Skeletal muscle cell (primary cell): ENCODE measurements around the gene FXR2.
"Not testable (repeated sequence)": the region's sequence is repeated elsewhere in the genome, so short reads cannot be mapped to it uniquely, and the experiment has no call there.

Source experiments
- DNase-seq: peaks from one replicate; pipeline ENCODE4 v3.0.0-alpha.2; 2010; ENCODE audit warnings: low read depth
- H3K4me3 ChIP-seq: 2 replicates; pipeline ENCODE4 v1.5.1; 2011; ENCODE audit warnings: low read depth, mild to moderate bottlenecking, control low read depth, low read length, moderate library complexity

The FXR2 gene

DNA sequence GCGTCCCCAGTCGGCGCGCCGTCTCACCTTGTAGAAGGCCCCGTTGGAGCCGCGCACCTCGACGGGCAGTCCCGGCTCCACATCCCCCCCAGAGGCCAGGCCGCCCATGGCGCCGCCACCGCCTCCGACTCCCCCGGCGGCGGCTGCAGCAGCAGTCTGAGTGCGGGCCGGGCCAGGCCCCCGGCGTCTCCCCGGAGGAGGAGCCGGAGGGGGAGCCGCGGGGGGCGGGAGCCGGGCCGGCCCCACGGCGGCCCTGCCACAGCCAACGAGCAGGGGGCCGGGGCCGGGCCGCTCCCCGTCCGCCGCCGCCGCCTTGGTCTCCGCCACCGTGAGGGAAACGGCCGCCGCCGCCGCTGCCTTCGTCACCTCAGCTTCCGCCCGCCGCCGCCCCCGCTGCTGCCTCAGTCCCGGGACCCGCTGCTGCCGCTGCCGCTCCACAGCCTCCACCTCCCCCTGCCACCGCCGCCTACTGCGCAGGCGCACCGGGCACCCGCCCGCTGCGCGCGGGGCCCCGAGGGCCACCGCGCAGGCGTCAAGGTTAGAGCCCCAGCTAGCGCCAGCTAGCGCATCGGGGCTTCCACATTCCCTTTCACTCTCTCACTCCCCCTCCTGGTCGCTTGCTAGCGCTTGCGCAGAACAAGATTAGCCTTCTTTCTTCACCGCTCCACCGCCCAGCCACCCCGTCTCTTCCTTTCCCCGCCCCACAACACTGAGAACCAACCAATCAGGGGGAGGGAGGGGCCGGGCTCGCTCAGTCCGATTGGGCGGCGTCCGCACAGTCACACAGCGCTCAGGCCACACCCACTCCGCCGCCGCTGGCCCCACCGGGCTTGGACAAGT, at the start of gene FXR2:
TSS of gene FXR2 (minus strand) at position 473 of the 840 bp plus-strand sequence. CDS start at position 108, 365 bp downstream.
- DNase-seq, result peak; percentile 99
- H3K4me3 ChIP-seq, result peak within 1 kb of the TSS; percentile 90

DNA sequence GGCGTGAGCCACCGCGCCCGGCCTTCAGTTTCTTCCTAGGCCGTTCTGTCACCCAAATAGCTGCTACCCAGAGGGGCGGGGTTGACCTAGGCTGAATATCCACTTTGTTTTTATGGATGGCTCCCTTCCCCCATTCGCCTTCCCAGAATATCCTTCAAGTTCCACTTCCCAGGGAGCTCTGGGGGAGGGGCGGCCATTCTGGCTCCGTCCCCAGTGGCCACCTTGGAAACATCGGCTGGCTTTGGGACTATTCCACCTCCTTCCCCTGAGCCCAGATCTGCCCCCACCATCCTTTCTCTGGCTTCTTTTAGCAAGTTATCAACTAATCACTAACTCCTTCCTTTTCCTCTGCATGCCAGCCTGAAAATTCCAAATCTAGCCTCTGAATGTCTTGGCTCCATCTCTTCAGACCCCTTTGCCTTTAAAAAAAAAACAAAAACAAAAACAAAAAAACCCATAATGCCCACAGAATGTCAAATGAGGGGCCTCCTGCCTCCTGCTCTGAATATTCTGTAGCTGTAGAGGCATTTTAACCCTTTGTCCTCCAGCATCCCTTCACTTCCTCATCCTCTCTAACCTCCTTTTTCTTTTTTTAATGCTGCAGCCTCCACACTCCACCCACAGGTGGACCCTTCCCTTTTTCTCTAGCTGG, 42.4 kb upstream of the FXR2 start:
- no peak overlapping the region for H3K4me3 ChIP-seq
- DNase-seq, result no peak

DNA sequence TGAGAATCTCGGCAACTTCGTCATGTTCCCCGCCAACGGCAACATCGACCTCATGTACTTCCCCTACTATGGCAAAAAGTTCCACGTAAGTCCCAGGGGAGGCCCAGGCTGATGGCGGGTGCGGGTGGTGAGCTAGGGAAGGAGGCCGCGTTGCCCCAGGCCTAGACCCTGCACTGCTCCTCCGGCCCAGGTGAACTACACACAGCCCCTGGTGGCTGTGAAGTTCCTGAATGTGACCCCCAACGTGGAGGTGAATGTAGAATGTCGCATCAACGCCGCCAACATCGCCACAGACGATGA, 40.8 kb upstream of the FXR2 start:
- no peak overlapping the region for H3K4me3 ChIP-seq
- DNase-seq, result no peak

DNA sequence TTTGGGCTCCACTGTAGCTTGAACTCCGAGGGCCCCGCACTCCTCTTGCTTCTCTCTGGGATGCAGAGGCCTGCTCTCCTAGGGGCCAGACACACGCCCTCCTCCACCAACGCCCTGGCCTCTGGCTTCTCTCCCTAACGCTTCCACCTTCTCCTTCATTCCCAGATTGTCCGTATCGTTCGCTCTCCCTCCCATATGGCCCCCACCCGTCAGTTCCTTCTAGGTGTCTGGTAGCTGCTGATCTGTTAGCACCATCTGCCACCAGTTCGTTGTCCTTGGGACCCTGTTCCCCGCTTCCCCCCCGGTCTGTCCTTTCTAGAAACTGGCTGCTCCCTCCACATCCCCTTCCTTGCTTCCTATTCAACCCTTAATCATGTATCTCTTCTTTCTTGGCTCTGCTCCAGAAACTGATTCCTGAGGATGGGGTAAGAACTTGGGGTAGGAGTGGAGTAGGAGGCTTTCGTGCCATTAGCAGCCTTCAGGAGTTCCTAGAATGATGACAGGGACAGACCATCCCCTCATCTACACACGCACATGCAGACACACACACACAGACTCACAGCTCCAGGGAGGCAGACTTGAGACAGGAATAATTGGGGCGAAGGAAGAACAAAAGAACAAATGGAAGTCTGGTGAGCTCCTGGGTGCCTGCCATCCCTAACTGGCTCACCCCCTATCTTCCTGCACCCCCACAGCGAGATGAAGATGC, 40.3 kb upstream of the FXR2 start:
- no peak overlapping the region for H3K4me3 ChIP-seq
- DNase-seq, result no peak

DNA sequence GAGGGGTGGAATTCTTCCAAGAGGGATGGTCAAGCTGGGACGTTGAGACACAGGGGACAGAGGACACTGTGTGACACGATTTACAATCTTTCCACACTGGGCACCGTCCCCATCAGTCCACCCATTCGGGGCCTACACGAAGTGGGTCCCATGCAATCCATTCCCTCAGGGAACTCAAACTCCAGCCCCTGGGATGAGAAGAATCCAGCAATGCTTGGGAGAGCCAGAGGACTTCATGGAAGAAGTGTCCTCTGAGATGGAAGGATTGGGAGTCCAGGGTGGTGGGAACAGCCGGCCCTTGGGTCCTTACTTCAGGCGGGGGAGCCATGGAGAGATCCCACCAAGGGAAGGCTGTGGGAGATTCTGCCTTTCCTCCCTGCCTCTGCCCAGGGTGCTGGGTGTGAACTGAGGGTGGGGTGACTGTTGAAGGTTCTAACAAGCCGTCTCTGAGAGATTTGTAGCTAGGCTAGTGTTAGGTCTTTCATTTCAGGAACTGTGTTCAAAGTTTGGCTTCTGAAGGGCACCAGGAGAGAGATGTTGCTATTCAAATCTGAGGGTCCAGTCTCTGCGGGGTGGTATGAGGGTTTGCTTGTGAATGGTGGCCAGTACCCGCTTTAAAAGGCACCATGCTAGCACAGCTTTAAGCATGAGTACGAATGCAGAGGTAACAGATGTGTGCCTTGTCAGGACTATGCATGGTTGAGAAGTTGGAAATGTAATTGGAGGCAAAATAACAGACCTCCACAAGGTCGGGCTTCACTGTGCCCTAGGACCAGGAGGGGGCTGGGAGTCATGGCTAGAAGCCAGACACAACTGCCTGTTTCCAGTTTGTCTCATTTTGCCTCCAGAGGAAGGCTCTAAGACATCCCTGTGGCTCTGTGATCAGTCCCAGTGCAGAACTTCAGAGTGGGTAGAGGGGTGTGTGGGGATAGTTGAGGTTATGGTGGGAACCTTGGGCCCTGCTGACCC, 38.0 kb upstream of the FXR2 start:
- H3K4me3 ChIP-seq, result no peak overlapping the region
- DNase-seq, result no peak

GRCh38 chr17:7651665-7652387, 37.1 kb upstream of the FXR2 start:
- H3K4me3 ChIP-seq, result peak overlapping the region; percentile 38
- no peak for DNase-seq

DNA sequence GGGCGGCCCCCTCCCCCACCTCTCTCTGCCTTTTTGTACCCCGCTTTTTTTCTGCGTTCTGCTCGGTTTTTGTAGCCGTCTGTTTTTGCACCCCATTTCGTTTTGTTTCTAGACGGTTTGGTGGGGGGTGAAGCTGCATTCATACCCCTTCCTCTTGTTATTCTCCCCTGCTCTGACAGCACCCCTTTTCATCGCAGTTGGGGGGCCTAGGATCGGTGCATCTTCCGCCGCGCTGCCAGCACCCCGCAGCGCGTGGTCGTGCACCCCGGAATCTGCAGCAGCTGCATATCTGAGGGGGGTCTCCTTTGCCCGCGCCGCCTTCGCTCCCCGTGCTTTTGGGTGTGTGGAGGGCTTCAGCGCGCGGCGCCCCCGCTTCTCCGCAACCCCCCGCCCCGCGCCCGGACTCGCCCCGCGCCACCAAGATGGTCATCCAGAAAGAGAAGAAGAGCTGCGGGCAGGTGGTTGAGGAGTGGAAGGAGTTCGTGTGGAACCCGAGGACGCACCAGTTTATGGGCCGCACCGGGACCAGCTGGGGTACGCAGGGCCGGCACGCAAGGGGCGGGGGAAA, 36.5 kb upstream of the FXR2 start:
- peak overlapping the region; percentile 38 for H3K4me3 ChIP-seq
- DNase-seq, result no peak

GRCh38 chr17:7650509-7651096, 35.9 kb upstream of the FXR2 start, which contains the start of gene ATP1B2:
Gene ATP1B2, plus strand, starts transcription at chr17:7650926. Its CDS starts 593 bp downstream, at chr17:7651519.
- DNase-seq, result no peak
- peak within 1 kb of the TSS; percentile 38 for H3K4me3 ChIP-seq

- H3K4me3 ChIP-seq, result no peak overlapping the region
- no peak for DNase-seq
Observed at GRCh38 chr17:7647018-7647417, 32.3 kb upstream of the FXR2 start.

DNA sequence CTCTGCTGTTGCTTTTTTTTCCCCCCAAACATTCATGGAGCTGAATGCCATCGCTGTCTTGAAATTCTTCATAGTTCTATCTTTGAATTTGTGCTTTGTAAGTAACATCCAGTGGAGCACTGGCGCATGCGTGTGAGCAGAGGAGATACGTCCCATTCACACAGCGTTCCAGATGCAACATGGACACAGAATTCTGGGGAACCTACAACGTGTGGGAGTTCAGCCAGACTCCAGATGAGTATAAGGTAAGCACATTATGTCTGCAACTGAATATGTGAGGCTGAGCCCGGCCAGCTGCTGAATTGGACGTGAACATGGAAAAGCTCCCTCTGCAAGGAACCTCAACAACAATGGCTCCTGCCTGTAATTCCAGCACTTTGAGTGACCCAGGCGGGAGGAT, 31.8 kb upstream of the FXR2 start:
- H3K4me3 ChIP-seq, result no peak overlapping the region
- no peak for DNase-seq

DNA sequence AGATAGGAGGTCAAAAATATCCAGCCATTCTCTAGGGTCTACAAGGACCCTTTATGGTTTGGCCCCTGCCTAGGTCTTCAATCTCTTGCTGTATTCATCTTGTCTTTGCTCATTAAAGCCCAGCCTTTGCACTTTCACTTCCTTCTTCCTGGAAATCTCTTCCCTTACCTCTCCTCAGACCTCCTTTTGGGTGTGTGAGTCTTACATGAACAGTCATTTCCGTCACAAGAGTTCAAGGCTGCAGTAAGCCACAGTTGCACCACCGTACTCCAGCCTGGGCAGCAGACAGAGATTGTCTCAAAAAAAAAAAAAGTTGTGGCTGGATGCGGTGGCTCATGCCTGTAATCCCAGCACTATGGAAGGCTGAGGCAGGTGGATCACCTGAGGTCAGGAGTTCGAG, 30.1 kb upstream of the FXR2 start:
- no peak for DNase-seq
- no peak overlapping the region for H3K4me3 ChIP-seq

GRCh38 chr17:7641635-7642034, 26.9 kb upstream of the FXR2 start:
- not testable (repeated sequence) for H3K4me3 ChIP-seq, DNase-seq

DNA sequence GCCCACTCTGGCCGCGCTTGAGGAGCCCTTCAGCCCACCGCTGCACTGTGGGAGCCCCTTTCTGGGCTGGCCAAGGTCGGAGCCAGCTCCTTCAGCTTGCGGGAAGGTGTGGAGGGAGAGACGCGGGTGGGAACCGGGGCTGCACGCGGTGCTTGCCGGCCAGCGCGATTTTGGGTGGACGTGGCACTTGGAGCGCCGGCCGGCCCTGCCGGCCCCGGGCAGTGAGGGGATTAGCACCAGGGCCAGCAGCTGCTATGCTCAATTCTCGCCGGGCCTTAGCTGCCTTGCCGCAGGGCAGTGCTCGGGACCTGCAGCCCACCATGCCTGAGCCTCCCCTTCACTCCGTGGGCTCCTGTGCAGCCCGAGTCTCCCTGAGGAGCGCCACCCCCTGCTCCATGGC, 26.1 kb upstream of the FXR2 start:
- no peak for DNase-seq
- H3K4me3 ChIP-seq, result no peak overlapping the region

GRCh38 chr17:7636163-7636562, 21.5 kb upstream of the FXR2 start:
- DNase-seq, result no peak
- no peak overlapping the region for H3K4me3 ChIP-seq

DNA sequence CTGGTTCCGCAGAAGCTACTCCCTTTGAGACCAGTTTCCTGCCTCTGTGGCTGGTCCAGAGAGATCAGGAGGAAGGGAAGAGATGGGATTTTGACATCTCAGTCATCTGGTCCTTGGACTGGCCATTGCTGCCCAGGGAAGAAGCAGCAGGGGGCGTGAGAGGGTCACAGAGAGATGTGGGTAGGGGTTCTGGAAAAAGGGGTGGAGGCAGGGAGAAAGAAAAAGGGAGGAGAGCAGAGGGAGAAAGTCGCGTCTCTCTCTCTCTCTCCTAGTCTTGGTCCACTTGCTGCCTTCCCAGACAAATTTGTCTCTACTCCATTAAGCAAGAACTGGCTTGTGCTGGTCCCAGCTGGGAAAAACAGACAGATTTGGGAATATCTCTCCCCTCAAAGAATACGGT, 19.7 kb upstream of the FXR2 start:
- no peak for DNase-seq
- no peak overlapping the region for H3K4me3 ChIP-seq

DNA sequence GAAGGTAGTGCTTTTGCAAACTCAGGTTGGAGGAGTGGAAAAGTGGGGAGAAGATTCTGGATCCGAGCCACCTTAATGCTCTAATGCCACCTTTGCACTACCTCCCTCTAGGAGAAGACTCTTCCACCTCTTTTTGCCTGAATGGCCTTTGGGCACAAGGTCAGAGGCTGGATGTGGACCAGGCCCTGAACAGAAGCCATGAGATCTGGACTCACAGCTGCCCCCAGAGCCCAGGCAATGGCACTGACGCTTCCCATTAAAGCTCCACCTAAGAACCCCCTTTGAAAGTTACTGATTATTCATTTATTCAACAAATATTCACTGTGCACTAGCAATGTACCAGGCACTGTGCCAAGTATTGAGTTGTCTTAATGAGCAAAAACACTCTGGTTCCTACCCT, 18.4 kb upstream of the FXR2 start:
- no peak for DNase-seq
- no peak overlapping the region for H3K4me3 ChIP-seq

GRCh38 chr17:7632492-7632894, 17.8 kb upstream of the FXR2 start:
- DNase-seq, result no peak

More at GRCh38 chr17:7632492-7632894, 17.8 kb upstream of the FXR2 start:
- no peak overlapping the region for H3K4me3 ChIP-seq
